HG03064 (cell line): ENCODE measurements around the gene FN1.
"Not testable (repeated sequence)": the region's sequence is repeated elsewhere in the genome, so short reads cannot be mapped to it uniquely, and the experiment has no call there.

Experiments used
- ATAC-seq: cut with Tn5 transposase; IDR thresholded peaks from one replicate; pipeline ENCODE4 v1.9.1; 2021; ENCODE audit warnings: low read depth; ENCODE audit not compliant: unreplicated experiment

The FN1 gene

GRCh38 chr2:215370112-215370965, 65.5 kb downstream of the FN1 start:
- ATAC-seq, result no peak

- no peak for ATAC-seq
These were observed 66.6 kb downstream of the FN1 start for GRCh38 chr2:215369181-215369760.

GRCh38 chr2:215368493-215368809, 67.4 kb downstream of the FN1 start:
- no peak for ATAC-seq

GRCh38 chr2:215367662-215368492, 68.0 kb downstream of the FN1 start:
- ATAC-seq, result no peak

GRCh38 chr2:215366440-215367032, 69.3 kb downstream of the FN1 start:
- ATAC-seq, result no peak

- ATAC-seq, result no peak
These were observed 70.6 kb downstream of the FN1 start for GRCh38 chr2:215365184-215365658.

GRCh38 chr2:215364157-215365155, 71.4 kb downstream of the FN1 start:
- ATAC-seq, result no peak

- ATAC-seq, result no peak
These were observed 72.3 kb downstream of the FN1 start for GRCh38 chr2:215363461-215364156.

GRCh38 chr2:215363039-215363438, 72.8 kb downstream of the FN1 start:
- no peak for ATAC-seq

GRCh38 chr2:215362562-215362904, 73.3 kb downstream of the FN1 start:
- no peak for ATAC-seq

GRCh38 chr2:215361876-215362561, 73.8 kb downstream of the FN1 start:
- ATAC-seq, result no peak

- ATAC-seq, result no peak
These were observed 74.5 kb downstream of the FN1 start for GRCh38 chr2:215361211-215361875.

- ATAC-seq, result no peak
These were observed 75.3 kb downstream of the FN1 start for GRCh38 chr2:215360596-215360995.

- not testable (repeated sequence) for ATAC-seq
These were observed 75.8 kb downstream of the FN1 start for GRCh38 chr2:215360059-215360458.

GRCh38 chr2:215359576-215359922, 76.3 kb downstream of the FN1 start:
- no peak for ATAC-seq

- no peak for ATAC-seq
These were observed 76.8 kb downstream of the FN1 start for GRCh38 chr2:215358891-215359575.

GRCh38 chr2:215358312-215358845, 77.5 kb downstream of the FN1 start:
- no peak for ATAC-seq
